NCI-H1694 (cell line): ENCODE results near the gene IKZF1.

Experiments
- DNase-seq: peaks from one replicate; lab custom pipeline; 2025; lab: John Stamatoyannopoulos, UW

The IKZF1 gene

DNA sequence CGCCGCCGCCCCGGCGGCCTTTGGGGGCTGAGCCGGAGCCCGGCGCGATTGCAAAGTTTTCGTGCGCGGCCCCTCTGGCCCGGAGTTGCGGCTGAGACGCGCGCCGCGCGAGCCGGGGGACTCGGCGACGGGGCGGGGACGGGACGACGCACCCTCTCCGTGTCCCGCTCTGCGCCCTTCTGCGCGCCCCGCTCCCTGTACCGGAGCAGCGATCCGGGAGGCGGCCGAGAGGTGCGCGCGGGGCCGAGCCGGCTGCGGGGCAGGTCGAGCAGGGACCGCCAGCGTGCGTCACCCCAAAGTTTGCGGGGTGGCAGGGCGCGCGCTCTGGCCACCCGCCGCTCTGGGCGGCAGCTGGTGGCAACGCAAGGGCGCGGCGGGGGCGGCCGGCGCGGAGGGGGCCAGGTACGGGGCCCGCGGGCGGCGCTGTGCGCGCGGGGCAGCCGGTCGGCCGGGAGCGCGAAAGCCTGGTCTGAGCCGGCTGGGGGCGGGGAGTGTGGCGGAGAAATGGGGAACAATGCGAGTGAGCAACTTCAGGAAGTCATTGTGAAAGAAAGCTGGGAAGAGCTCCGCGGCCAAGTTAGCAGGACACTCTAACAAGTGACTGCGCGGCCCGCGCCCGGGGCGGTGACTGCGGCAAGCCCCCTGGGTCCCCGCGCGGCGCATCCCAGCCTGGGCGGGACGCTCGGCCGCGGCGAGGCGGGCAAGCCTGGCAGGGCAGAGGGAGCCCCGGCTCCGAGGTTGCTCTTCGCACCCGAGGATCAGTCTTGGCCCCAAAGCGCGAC is at the start of gene IKZF1:
Gene IKZF1, plus strand, starts transcription at position 588 of the 782 bp plus-strand sequence. CDS start 14,346 bp downstream, outside the sequence.
- no peak for DNase-seq

DNA sequence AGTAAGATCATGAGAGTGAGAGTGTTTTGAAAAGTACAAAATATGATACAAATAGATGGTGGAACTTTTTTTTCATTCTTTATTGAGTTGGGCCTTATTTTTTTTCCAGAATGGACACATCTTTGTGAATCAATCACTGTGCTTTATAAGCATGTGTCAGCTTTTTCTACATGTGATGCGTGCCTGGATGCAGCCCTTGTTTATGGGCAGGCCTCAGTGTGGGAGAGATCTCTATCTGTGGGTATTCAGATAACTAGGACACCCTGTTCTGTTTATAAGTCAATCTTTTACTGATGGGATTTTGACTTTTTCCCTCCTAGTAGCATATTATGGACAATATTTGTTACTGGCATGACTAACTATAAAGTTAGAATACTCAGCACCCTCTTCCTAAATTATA is 42.9 kb upstream of the IKZF1 start:
- DNase-seq: no peak

DNA sequence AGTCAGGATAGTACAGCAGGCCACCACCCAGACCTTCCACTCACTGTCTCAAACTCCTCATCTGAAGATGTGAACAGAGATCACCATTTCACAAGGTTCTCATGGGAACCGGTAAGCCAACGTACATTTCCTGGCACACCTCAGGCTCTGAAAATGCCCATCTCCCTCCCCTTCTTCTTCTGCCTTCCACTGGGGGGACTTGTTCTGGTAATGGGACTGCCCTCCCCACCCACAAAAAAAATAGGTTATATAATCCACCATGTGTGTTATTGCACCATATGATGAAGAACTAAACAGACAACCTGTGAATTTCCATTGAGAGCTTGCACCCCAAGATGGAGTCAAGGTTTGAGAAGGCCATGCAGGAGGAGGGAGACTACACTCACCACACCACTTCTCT is 42.1 kb upstream of the IKZF1 start:
- no peak for DNase-seq

DNA sequence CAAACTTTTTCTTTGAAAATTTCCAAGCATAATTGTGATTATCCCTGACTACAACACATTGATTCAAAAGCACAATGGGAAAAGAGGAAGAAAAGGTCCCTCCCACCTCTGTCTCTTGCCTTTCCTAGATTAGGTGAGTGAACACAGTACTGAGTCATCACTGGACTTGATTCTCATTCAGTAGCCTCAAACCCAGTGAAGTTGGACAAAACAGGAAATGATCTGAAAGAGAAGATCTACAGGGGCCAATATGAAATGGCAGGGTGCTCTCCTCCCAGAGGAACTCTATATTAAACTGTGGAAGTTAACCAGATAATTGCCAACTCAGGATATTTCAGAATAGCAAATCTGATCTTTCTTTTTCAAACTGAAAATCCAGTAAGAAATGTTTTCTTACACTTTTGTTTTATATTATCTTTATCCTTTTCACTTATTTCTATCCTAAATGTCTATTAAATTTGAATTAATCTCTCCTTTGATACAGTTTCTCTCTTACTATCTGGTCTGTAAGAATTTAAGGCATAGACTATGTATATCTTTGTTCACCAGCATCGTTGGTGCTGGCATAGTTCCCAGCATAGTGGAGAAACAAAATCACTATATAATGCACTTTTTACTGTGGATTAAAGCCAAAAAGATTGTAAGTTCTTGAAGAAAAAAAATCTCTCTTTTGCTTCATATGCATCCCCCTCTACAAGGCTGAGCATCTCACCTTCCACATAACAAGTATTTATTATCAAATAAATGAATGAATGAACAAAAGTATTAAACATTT is 41.4 kb upstream of the IKZF1 start:
- no peak for DNase-seq

DNA sequence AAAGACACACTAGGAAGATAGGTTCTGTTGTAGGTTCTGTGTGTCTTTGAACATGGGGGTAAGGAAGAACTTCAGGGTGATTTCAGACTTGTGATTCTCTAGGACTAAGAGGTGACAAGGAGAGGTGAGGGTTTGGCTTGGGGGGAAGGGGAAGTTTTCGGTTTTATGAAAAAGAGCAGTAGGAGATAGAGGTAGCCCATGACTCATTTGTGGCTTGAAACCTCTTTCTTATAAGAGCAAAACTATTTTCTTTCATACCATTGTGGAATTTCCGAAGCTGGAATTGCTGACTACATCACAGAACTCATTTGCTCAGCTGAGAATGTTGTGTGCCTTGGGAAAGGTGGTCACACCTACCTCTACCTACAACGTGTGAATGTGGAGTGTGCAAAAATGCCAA is 39.6 kb upstream of the IKZF1 start:
- no peak for DNase-seq

DNA sequence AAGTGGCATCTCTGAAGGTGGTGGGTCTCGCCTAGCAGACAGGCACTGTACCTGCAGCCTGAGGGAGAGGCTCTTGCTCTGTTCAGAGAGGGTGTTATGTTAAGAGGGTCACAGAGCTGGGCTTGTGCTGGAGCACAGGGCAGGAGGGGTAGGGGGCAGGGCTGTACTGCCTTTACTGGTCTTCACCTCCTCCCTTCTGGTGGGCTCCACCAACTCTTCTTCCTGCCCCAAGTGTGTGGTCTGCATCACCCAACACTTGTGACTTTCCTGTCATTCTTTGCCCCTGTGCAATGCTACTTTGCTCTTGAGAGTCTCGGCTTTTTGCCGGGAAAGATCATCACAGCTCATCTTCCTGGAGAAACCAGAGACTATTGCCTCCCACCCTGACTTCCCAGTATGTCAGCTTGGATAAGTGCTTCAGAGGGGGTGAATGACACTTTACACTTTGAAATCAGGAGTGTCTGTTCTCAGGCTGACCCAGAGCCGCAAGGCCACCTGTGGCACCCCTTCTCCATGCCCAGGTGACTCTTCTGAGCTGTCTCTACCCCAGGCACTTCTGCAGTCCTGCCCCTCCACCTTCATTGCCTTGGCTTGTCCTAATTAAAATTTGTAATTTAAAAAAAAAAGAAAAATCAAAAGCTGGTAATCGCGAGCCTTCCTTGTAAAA is 38.4 kb upstream of the IKZF1 start:
- no peak for DNase-seq

DNA sequence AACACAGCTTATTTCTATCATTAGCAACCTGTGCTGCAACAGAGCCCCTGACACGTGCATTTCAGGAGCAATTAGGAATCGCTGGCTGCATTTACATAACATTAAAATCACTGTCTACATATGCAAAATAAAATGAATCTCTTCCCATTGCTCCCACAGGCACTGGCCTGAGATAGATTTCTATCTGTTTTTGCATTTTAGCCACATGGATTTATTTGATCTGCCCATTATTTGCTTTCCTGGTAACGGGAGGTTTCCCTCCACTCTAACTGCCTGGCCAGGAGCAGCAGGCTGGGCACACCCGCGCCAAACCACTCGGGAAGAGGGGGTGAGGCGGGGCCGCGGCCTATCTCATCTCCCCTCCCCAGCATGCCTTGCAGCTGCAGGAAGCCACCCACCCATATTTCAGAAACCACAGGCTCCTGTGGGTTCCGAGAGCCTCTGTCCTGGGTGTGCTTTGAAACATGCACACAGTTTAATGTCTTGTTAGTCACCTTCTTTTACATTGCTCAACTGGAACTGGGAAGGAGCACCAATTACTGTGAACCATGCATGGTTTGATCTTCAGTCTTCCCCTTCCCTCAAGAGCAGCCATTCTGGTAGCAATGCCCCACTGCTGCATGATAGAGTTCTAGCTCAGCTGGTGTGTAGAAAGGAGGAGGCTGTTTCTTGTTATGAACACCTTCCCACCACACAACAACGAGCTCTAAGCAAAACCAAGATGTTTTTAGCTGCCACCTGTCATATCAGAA is 37.7 kb upstream of the IKZF1 start:
- no peak for DNase-seq

DNA sequence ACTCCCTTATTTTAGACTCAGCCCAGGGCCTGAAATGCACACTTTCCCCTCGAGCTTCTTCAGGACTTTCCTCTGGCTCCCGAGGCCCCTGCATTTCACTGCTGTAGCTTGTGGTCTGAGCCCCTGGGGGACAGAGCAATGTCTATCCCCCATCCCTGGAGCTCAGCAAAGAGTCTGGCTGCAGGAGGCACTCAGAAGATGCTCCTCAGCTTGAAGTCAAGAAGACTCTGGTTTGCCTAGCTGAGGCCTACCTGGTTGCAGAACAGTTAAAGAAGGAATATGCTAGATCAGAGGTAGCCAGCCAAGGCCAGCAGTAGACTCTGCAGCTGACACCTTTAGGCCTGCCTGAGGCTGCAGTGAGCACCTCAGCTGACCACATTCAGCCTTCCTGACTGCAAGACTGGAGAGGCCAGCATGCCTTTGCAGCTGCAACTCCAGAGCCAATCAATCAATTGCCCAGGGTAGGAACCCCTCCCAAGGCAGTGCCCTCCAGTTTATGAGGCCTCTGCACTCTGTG is 36.9 kb upstream of the IKZF1 start:
- DNase-seq: no peak

DNA sequence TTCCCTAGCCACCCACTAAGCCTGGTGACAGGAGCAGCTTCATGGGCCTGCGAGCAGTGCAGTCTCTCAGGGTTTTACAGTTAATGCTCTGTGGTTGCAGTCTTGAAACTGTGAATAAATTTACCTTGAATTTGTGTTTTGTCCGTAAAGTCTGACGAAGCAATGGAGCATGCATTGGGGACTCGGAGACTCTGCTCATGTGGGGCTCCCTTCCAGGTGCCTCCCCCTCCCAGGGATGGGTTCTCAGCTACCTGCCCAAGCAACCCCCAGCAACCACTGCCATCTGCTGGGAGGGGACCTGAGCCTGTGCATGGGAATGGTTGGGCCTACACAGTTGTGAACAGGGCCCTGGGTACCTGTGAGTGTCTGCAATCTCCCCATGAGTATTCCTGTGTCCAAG is 36.3 kb upstream of the IKZF1 start:
- DNase-seq: no peak

DNA sequence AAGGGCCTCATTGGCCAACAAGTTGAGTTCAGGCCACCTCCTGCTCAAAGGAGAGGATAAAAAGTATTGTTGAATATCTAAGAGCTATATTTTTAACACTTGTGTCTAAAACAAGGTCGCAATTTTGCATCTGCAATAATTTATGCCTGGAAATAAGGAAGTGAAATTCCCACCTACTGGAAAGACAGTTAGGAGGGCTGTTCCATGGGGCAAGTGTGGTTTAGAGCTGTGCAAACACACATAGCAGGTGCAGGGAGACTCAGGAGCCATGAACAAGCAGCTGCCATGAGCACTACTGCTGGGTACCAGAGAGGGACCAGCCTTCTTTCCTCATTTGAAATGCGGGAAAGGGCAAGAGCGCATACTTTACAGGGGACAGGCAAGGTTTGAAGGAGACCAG is 35.5 kb upstream of the IKZF1 start:
- DNase-seq: no peak

DNA sequence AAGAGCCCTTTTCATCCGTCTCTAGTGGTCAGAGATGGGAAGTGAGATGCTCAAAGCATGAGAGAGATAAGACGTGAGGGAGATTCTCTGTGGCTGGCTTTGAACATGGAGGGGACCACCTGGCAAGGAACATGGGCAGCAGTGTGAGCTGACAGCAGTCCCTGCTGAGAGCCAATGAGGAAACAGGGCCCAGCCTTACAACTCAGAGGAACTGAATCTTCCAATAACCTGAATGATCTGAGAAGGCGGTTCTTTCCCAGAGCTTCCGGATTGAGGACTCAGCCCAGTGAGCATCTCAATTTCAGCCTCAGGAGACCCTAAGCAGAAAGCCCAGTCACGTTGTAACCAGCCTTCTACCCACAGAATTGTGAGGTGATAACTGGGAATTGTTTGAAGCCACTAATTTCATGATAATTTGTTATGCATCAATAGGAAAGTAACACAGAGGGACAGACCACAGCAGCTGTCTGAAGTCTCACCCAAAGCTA is 33.9 kb upstream of the IKZF1 start:
- DNase-seq: no peak

DNA sequence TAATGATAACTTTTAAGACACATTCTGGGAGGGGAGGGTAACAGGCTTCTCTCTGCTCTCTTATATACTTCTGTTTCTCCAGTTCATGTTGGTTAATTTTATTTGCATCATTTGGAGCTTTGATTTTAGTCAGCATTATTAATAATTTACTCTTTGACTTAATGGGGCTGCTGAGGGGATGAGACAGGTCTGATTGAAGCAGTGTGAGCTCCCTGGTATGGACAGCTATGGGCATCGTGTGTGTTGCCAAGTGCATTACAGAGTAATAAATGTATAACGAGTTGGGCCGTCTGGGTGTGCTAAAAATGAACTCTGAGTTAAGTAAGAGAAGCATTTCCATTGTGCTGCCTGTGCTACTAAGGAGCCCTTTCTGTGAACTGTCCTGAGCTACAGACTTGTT is 31.7 kb upstream of the IKZF1 start:
- no peak for DNase-seq

DNA sequence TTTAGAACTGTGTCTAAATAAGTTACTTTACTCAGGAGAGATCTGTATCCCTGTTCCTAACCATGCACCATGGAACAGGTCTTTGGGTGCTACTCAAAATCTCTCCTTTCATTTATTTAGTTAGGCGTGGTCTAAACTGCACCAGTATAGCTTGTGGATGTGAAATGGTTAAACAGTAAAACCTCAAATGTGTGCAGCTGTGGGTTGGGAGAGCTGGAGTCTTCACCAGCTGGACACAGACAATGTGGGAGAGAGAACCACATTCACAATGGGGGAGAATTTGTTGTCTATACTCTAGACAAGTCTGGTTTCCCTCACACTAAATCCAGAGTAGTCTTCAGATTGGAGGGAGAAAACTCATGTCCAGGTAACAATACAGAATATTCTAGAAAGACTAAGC is 31.2 kb upstream of the IKZF1 start:
- no peak for DNase-seq

DNA sequence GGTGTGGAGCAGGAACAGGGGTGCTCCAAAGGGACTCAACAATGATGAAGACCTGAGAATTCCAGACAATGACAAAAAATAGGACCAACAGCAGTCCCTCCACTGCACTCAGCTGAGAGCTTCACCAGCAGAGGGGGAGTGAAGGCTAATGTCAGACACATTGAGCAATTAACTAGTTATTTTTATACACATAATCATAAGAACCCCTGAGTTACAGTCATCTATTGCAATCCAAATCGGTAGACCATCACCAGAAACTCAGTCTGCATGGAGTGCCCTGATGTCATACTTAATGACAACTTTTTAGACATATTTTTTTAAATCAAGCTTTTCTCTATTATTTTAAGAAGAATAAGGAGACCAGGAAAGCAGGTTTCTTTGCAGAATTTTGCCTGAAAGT is 30.6 kb upstream of the IKZF1 start:
- no peak for DNase-seq

DNA sequence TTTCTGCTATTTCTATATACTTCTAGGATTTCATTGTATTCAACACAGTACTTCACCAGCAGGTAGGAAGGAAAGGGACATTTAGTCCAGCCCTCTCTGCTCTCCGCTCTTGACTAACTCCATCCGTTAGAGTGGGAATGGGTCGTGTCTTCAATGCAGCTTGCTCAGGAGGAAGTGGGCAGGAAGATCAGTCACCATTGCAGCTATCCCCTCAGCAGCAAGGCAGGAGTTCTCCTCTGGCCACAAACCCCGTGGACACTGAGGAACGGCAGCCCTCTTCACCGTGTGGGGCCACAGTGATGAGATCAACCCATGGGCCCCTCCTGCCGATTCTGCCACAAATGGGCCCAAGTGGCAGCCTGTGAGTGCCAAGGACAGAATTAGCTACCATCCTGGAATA is 30.2 kb upstream of the IKZF1 start:
- no peak for DNase-seq

DNA sequence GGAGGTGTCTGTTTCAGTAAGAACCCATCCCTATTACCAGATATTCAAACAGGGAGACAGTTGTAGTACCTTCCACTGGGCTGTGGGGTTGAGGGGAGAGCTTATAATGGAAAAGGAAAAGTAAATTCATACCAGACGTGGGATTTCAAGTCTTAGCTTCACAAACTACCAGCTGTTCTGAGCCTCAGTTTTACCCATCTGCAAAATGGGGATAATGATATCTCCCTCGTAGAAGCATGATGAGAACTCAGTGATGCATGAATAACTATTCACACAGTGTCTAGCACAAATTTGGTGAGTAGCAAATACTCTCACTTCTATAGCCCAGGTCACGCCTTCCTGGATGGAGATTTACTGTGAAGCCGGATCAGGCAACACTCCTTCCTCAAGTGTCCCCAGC is 29.1 kb upstream of the IKZF1 start:
- DNase-seq: no peak

DNA sequence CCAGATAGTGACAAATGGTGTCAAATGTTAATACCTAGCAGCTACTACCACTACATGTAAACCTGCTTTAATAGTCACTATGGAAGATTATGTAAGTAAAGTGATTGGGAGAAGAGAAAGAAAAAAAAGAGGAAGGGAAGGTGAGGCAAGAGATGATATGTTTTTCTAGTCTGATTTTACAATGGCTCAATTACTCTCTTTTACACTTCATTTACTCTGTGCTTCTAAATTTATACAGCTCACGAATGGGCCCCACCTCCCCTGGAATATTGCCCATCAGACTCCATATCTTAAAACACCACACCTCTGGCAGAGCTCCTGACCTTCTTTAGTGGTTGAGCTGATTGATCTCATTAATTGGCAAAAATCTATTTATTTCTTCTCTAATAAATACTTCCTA is 28.0 kb upstream of the IKZF1 start:
- no peak for DNase-seq

DNA sequence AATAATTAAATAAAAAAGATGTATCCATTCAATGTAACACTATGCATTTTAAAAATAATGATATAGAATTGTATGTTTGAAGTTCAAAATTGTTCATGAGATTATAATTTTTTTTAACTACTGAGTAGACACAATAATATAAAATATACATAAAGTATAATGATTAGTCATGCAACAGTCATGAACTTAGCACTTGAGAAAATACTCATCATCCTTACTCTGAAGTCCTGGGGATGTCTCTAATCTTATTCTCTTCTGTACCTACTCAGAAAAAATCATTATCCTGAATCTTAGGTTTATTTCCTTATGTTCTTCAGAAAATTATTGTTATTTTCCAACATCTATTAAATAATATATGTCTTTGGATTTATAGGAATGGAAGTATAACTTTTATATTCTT is 26.4 kb upstream of the IKZF1 start:
- no peak for DNase-seq

DNA sequence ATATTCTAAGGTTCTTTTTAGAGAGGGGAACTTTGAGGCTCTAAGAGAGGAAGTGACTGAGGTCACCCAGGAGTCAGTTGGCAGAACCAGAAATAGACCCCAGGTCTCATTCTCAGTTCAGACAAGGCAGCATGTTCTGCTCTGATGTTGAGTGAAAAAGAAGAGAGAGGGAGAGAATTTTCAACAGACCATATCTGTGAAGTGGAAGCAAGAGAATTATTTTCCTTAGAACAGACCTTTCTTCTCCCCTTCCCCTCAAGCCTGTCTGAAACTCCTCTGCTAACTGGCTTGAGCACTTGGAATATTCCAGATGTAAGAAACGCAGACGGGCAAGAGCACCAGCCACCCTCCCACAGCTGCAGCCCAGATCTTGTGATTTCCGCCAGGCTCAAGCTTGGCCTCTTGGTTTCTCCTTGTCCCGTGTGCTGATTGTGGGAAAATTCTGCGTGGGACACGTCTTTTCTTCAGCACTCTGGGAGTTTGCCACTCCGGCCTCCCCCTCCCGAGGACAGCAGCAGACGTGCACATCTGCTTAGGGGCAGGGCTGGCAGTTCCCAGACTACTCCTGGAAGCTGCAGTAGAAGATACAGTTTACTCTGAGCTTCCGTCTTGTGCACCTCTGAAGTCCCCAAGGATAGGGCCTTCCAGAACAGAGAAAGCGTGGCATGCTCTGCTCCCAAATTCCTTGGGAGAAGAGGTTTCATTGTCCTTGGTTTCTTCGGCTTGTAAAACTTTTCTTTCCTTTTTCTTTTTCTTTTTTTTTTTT is 22.7 kb upstream of the IKZF1 start:
- no peak for DNase-seq

DNA sequence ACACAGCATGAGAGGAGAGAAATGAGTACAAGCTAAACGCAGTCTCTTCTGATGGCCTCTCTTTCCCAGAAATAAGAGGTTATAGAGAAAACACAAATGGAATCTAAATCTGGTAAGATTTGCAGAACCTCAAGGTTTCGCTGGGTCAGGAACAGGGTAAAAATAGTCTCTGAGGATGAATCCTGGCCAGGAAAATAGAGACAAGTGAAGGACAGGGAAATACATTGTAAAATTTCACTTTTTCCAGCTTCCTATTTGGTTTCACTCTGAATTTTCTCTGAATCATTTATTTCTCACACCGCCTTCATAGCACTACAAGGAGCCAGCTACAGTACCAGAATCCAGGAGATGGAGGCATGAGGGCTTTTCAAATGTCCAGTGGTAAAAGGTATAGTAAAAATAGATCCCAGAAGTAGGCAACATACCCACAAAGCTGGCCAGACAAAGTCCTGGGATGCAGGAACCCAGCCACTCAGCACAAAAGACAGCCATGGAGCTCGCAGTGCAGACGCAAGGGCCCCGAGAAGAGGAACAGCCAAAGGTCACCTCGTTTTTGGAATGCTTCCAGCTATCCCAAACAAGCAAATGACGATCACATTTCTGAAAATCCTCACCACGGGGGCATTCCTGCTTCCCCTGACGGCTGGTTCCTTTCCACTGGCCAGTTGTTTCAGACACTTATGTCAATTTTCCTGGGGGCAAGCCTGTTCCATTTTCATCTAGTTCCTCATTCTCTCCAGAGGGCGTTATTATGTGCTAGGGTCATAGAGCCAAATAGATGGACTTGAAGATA is 21.5 kb upstream of the IKZF1 start:
- no peak for DNase-seq
